ENCODE data around the gene ITPRID1.

- TF ChIP-seq KAT7 (CRISPR knock-in tag; IDR thresholded peaks at IDR 0.05; ENCODE audit: borderline replicate concordance) (no peak), CBX5 (CRISPR knock-in tag; IDR thresholded peaks at IDR 0.05; ENCODE audit: borderline replicate concordance) (no peak), SP1 (IDR thresholded peaks at IDR 0.05) (no peak), SP1 (CRISPR knock-in tag; IDR thresholded peaks at IDR 0.05) (no peak), ADNP (CRISPR knock-in tag; IDR thresholded peaks at IDR 0.05) (no peak), TBP (CRISPR knock-in tag; IDR thresholded peaks at IDR 0.05) (no peak)
Measured at GRCh38 chr7:31683445-31684225, 169.7 kb downstream of the ITPRID1 start.

Measured in HepG2 (cell line).